GM12878 (cell line): Measurements from ENCODE around the gene METTL16. TPM values are rescaled to one million over a fixed set of nuclear protein-coding genes. Genes with fewer than 3 reads are reported as not detected.

Experiments used
- ATAC-seq: fragments of 200-7000 bp; cut with Tn5 transposase; 3 replicates; pipeline ENCODE4 v1.9.1; 2020; ENCODE audit warnings: mild to moderate bottlenecking, moderate library complexity
- BruUV-seq: library from RNA; stranded (reverse); fragments of 400-500 nt; replicated peaks from 2 replicates; lab custom pipeline; 2021; lab: Mats Ljungman, UMichigan
- CTCF ChIA-PET: fragments of 300-600 bp; sonication (Branson Sonifier 250); formaldehyde crosslinking; extraction: SDS; loops from one replicate; lab custom pipeline; 2021; ENCODE audit warnings: inconsistent platforms; lab: Yijun Ruan, JAX
- POLR2A ChIA-PET: fragments of 350-600 bp; formaldehyde crosslinking; extraction: SDS; loops from one replicate; lab custom pipeline; 2021; ENCODE audit warnings: inconsistent platforms; lab: Charles Lee
- RAD21 ChIA-PET: fragments of 300-600 bp; sonication (Branson Sonifier 250); formaldehyde crosslinking; loops from one replicate; lab custom pipeline; 2023; ENCODE audit warnings: antibody characterized with exemption; ENCODE audit not compliant: unreplicated experiment; lab: Charles Lee
- SMC1A ChIA-PET: fragments of 300-600 bp; sonication (Branson Sonifier 250); formaldehyde crosslinking; loops from one replicate; lab custom pipeline; 2023; ENCODE audit not compliant: unreplicated experiment, uncharacterized antibody; lab: Charles Lee
- DNase-seq: peaks from one replicate; pipeline ENCODE4 v3.0.0-alpha.2; 2011; ENCODE audit warnings: low read depth, low spot score
- FAIRE-seq: peaks from 3 replicates; lab custom pipeline; 2011; peaks lifted over from hg19 to GRCh38; lab: Jason Lieb, UNC
- H2AFZ ChIP-seq: 2 replicates; pipeline ENCODE4 v1.6.0; 2011; ENCODE audit warnings: low read depth, low read length, control low read depth; ENCODE audit not compliant: control insufficient read depth
- H3K27ac ChIP-seq: 2 replicates; pipeline ENCODE4 v1.5.1; 2011; ENCODE audit warnings: control low read depth; ENCODE audit not compliant: control insufficient read depth, insufficient read depth
- H3K27me3 ChIP-seq, 2 experiments: replicated peaks in 1 of 2; 2 replicates each; pipeline versions ENCODE4 v1.6.0 to v1.6.1; 2011; ENCODE audit warnings: low read length in 1 of 2; ENCODE audit not compliant: control insufficient read depth in 2 of 2, insufficient read depth in 2 of 2
- H3K36me3 ChIP-seq, 2 experiments: 2 replicates each; pipeline ENCODE4 v1.5.1; 2011; ENCODE audit warnings: low read length in 1 of 2; ENCODE audit not compliant: control insufficient read depth in 2 of 2, insufficient read depth in 2 of 2
- H3K4me1 ChIP-seq: 2 replicates; pipeline ENCODE4 v1.6.1; 2011; ENCODE audit warnings: mild to moderate bottlenecking, low read length, moderate library complexity, mixed read lengths; ENCODE audit not compliant: control insufficient read depth, insufficient read depth
- H3K4me2 ChIP-seq: 2 replicates; pipeline ENCODE4 v1.6.0; 2011; ENCODE audit warnings: control low read depth; ENCODE audit not compliant: control insufficient read depth, insufficient read depth
- H3K4me3 ChIP-seq: fragments of 200-600 bp; sonication (generic); 2 replicates; pipeline ENCODE4 v1.5.1; 2016
- H3K79me2 ChIP-seq: 2 replicates; pipeline ENCODE4 v1.6.0; 2011; ENCODE audit warnings: low read length; ENCODE audit not compliant: control insufficient read depth, insufficient read depth
- H3K9ac ChIP-seq: 2 replicates; pipeline ENCODE4 v1.8.0; 2011; ENCODE audit warnings: low read length, control low read depth, mixed read lengths; ENCODE audit not compliant: control insufficient read depth, insufficient read depth
- H3K9me3 ChIP-seq: replicated peaks from 3 replicates; pipeline ENCODE4 v1.5.1; 2011; ENCODE audit warnings: mild to moderate bottlenecking, low read length; ENCODE audit not compliant: control insufficient read depth, insufficient read depth
- H4K20me1 ChIP-seq: 2 replicates; pipeline ENCODE4 v1.6.0; 2011; ENCODE audit not compliant: control insufficient read depth, insufficient read depth
- BMI1 ChIP-seq: fragments of 450-650 bp; IDR thresholded peaks from 2 replicates; pipeline ENCODE4 v1.6.1; 2016; ENCODE audit warnings: mild to moderate bottlenecking, moderate library complexity, borderline replicate concordance
- CBX3 ChIP-seq: fragments of 200-600 bp; sonication (generic); IDR thresholded peaks from 2 replicates; pipeline ENCODE4 v1.6.1; 2016; ENCODE audit warnings: low read depth, borderline replicate concordance
- DPF2 ChIP-seq: fragments of 450-650 bp; IDR thresholded peaks from 2 replicates; pipeline ENCODE4 v1.6.1; 2017; ENCODE audit warnings: mild to moderate bottlenecking
- HDGF ChIP-seq: fragments of 450-650 bp; IDR thresholded peaks from 2 replicates; pipeline ENCODE4 v1.6.1; 2016; ENCODE audit warnings: antibody characterized with exemption
- HSF1 ChIP-seq: fragments of 150-350 bp; IDR thresholded peaks from 2 replicates; pipeline ENCODE4 v1.6.1; 2014; ENCODE audit warnings: mild to moderate bottlenecking, low read depth, low read length
- IKZF1 ChIP-seq: fragments of 450-650 bp; conservative IDR thresholded peaks from 2 replicates; pipeline ENCODE4 v1.6.1; 2017; ENCODE audit warnings: antibody characterized with exemption, mild to moderate bottlenecking
- IKZF2 ChIP-seq, 2 experiments: fragments of 450-650 bp; IDR thresholded peaks; 2 replicates each; pipeline ENCODE4 v1.6.1; 2017; ENCODE audit warnings: mild to moderate bottlenecking in 2 of 2, moderate library complexity in 2 of 2
- KDM1A ChIP-seq: fragments of 200-600 bp; sonication (generic); IDR thresholded peaks from 2 replicates; pipeline ENCODE4 v1.6.1; 2016; ENCODE audit warnings: borderline replicate concordance
- MEF2A ChIP-seq: IDR thresholded peaks from 2 replicates; pipeline ENCODE4 v1.6.1; 2011; ENCODE audit warnings: low read depth, mild to moderate bottlenecking, low read length, moderate library complexity; ENCODE audit not compliant: insufficient read depth
- MYB ChIP-seq: fragments of 150-350 bp; IDR thresholded peaks from 2 replicates; pipeline ENCODE4 v1.6.1; 2014; ENCODE audit warnings: mild to moderate bottlenecking, low read depth, low read length, borderline replicate concordance
- NFIC ChIP-seq: IDR thresholded peaks from 2 replicates; pipeline ENCODE4 v1.6.1; 2012; ENCODE audit warnings: low read depth, mild to moderate bottlenecking, inconsistent platforms, low read length, moderate library complexity
- NFYA ChIP-seq: IDR thresholded peaks from 2 replicates; pipeline ENCODE4 v1.6.1; 2011; ENCODE audit warnings: low read depth, mild to moderate bottlenecking, low read length, improper control_type of control experiment, borderline replicate concordance
- PAX5 ChIP-seq: IDR thresholded peaks from 2 replicates; pipeline ENCODE4 v1.6.1; 2011; ENCODE audit warnings: low read depth, low read length, borderline replicate concordance
- STAT3 ChIP-seq: IDR thresholded peaks from 2 replicates; pipeline ENCODE4 v1.6.1; 2011; ENCODE audit warnings: low read depth, low read length, improper control_type of control experiment
- TCF3 ChIP-seq: IDR thresholded peaks from 2 replicates; pipeline ENCODE4 v1.6.1; 2012; ENCODE audit warnings: low read depth, mild to moderate bottlenecking, low read length, borderline replicate concordance; ENCODE audit not compliant: insufficient read depth
- USF1 ChIP-seq: IDR thresholded peaks from 2 replicates; pipeline ENCODE4 v1.6.1; 2011; ENCODE audit warnings: borderline replicate concordance, low read depth, mild to moderate bottlenecking, moderate library complexity, mixed read lengths, low read length; ENCODE audit not compliant: insufficient read depth; ENCODE audit errors: extremely low read length
- YBX1 ChIP-seq: fragments of 450-650 bp; IDR thresholded peaks from 2 replicates; pipeline ENCODE4 v1.6.1; 2016; ENCODE audit warnings: antibody characterized with exemption
- ZNF384 ChIP-seq: IDR thresholded peaks from 2 replicates; pipeline ENCODE4 v1.6.1; 2012; ENCODE audit warnings: low read depth, mild to moderate bottlenecking, low read length, improper control_type of control experiment, borderline replicate concordance
- ZZZ3 ChIP-seq: IDR thresholded peaks from 2 replicates; pipeline ENCODE4 v1.6.1; 2011; ENCODE audit warnings: low read depth; ENCODE audit not compliant: control insufficient read depth, insufficient read length
- WGBS: methylation state at CpG from one replicate; pipeline ENCODE4 v1.1.6; 2016; ENCODE audit warnings: low lambda C conversion rate; ENCODE audit not compliant: insufficient replicate concordance, insufficient coverage; ENCODE audit errors: missing lambda C conversion rate; 5-methylcytosine and 5-hydroxymethylcytosine counted together
- in situ Hi-C: fragments of 300-500 bp; cut with MboI; formaldehyde crosslinking; loops from 9 replicates; pipeline ENCODE4 v1.14.3; 2018; ENCODE audit warnings: mixed read lengths
- intact Hi-C: fragments of 100-400 bp; cut with micrococcal nuclease; formaldehyde crosslinking; loops from one replicate; pipeline ENCODE4 v1.14.2; 2022; ENCODE audit not compliant: unreplicated experiment
- polyA plus RNA-seq, 11 experiments: library from polyadenylated mRNA; depleted of rRNA in 4 of 11; unstranded in 6 of 11; stranded (reverse) in 5 of 11; fragments of >200 nt; fragmentation: Nextera tagmentation in 4 of 11; fragmentation: Illumina TruSeq in 1 of 11; extraction: Ambion mirVana in 4 of 11; extraction: Trizol in 1 of 11; gene quantifications; 1 replicate in 1 of 11; 2 replicates in 10 of 11; pipeline versions ENCODE4 v1.2.1 to v1.2.3, GENCODE V29; 2011 to 2016; ENCODE audit warnings: inconsistent platforms in 2 of 11, missing spikeins in 2 of 11, low read depth in 1 of 11
- total RNA-seq, 4 experiments: library from RNA; depleted of rRNA in 3 of 4; stranded (reverse); fragments of >200 nt in 3 of 4; fragmentation: Illumina TruSeq in 1 of 4; extraction: Trizol in 1 of 4; gene quantifications; 2 replicates each; pipeline versions ENCODE4 v1.2.1 to v1.2.3, GENCODE V29; 2013 to 2021

The METTL16 gene
- total and polyA plus RNA-seq, 10 of the 15 experiments (the other 5 are each of a cell fraction or from before 2014, with no cell fraction given): 15.6 to 34.3 (median 23.7) TPM

- TF ChIP-seq ZNF384 (no peak), DPF2 (no peak), TCF3 (no peak), CBX3 (no peak), HSF1 (no peak), KDM1A (no peak), ZZZ3 (no peak)
- TF ChIP-seq, all 136 proteins: peak for 0
Measured at GRCh38 chr17:2517539-2517938, 5.9 kb upstream of the METTL16 start (continued).

GRCh38 chr17:2511138-2511461 is 588 bp downstream of the METTL16 start:
- Histone ChIP-seq H3K36me3 (no peaks in the 10 kb centered on the region), H3K4me3 (peak overlapping the region; percentile 91), H3K27me3 (no peaks in the 10 kb centered on the region), H3K4me1 (peaks cover 11% of the 10 kb centered on the region; the same call in 1 of the 2 replicates), H3K9me3 (no peaks in the 10 kb centered on the region), H3K27ac (peak overlapping the region; percentile 94), H3K4me2 (peak overlapping the region; percentile 90), H4K20me1 (no peaks in the 10 kb centered on the region), H2AFZ (peak overlapping the region; percentile 96), H3K79me2 (peaks cover 33% of the 10 kb centered on the region), H3K9ac (peak overlapping the region; percentile 95)
- ATAC-seq (no peak), FAIRE-seq (no peak), DNase-seq (no peak)
- RAD21 ChIA-PET: interaction anchor here (0.9 to 3.0 kb wide), 5 partner anchors 21 to 129 kb away, joined by 3 to 28 read pairs (median 4); no protein-coding TSS in a partner anchor
- in situ Hi-C loops: no loop called here
- SMC1A ChIA-PET: interaction anchor here (0.8 to 3.1 kb wide), 10 partner anchors 11 to 248 kb away, joined by 3 to 11 read pairs (median 4); no protein-coding TSS in a partner anchor
- TF ChIP-seq YBX1: 0 out of 2 replicates have a peak, but pooled peaks have one; percentile 54
- no peak for TF ChIP-seq BMI1
- TF ChIP-seq NFIC: no peak
- TF ChIP-seq STAT3: no peak
- TF ChIP-seq IKZF1: 0 out of 2 replicates have a peak, but pooled peaks have one; percentile 2
- no peak for TF ChIP-seq NFYA
- no peak for TF ChIP-seq PAX5
- no peak for TF ChIP-seq MEF2A
- no peak for TF ChIP-seq MYB
- TF ChIP-seq IKZF2 (IDR thresholded peaks at IDR 0.05): 0 out of 4 replicates have a peak, but pooled peaks of 1 of the 2 experiments have one; percentile 11
- TF ChIP-seq HDGF: peak; percentile 55; the same call in 1 of the 2 replicates
- no peak for TF ChIP-seq USF1
- 3% methylated on average over 5 of the region's 5 CpGs for WGBS
- TSS peak; percentile 86 for BruUV-seq
- intact Hi-C loops: loop anchor here (2.0 to 5.0 kb wide), 2 partner anchors 62 to 156 kb away; no protein-coding TSS in a partner anchor
- POLR2A ChIA-PET: interaction anchor here (0.7 to 1.8 kb wide), 6 partner anchors 12 to 200 kb away, joined by 3 to 10 read pairs (median 5); partner anchors contain the start of gene PAFAH1B1
- CTCF ChIA-PET: interaction anchor here (1.2 to 2.2 kb wide), 5 partner anchors 20 to 129 kb away, joined by 3 to 10 read pairs (median 5); no protein-coding TSS in a partner anchor
